ENCODE measurements around the gene PAPSS2. TPM values are rescaled to one million over a fixed set of nuclear protein-coding genes. Genes with fewer than 3 reads are reported as not detected.

Gene PAPSS2
- total RNA-seq, 1 experiment from 2014 or later = 22.1 TPM

- TF ChIP-seq ZNF416 (CRISPR knock-in tag; IDR thresholded peaks at IDR 0.05) = no peak
Measured at GRCh38 chr10:87716348-87716670, 56.6 kb downstream of the PAPSS2 start (continued).

- H3K4me3 Mint-ChIP-seq = no peak overlapping the region
- H3K27me3 Mint-ChIP-seq (ENCODE audit: low read depth) = no peaks in the 10 kb centered on the region
- H3K27ac Mint-ChIP-seq = no peak overlapping the region
- H3K4me1 Mint-ChIP-seq = peaks cover 9% of the 10 kb centered on the region
- CTCF ChIA-PET = no interaction called here
- no peaks in the 10 kb centered on the region for H3K9me3 Mint-ChIP-seq
- ATAC-seq (no peak), DNase-seq (ENCODE audit: low spot score) (no peak)
- H3K36me3 Mint-ChIP-seq = peaks cover 15% of the 10 kb centered on the region
- POLR2A ChIA-PET = no interaction called here
- TF ChIP-seq ZNF121 (CRISPR knock-in tag; IDR thresholded peaks at IDR 0.05) = no peak
- TF ChIP-seq NFE2L1 (CRISPR knock-in tag; IDR thresholded peaks at IDR 0.05) = no peak
- no peak for TF ChIP-seq ATF1 (CRISPR knock-in tag; IDR thresholded peaks at IDR 0.05)
- TF ChIP-seq PRDM15 (CRISPR knock-in tag; IDR thresholded peaks at IDR 0.05) = no peak
- no peak for TF ChIP-seq E2F1 (CRISPR knock-in tag; IDR thresholded peaks at IDR 0.05)
- no peak for TF ChIP-seq ZNF416 (CRISPR knock-in tag; IDR thresholded peaks at IDR 0.05)
- TF ChIP-seq E2F5 (CRISPR knock-in tag; IDR thresholded peaks at IDR 0.05) = no peak
- no peak for TF ChIP-seq IRF1 (CRISPR knock-in tag; IDR thresholded peaks at IDR 0.05)
- TF ChIP-seq SP1 (CRISPR knock-in tag; conservative IDR thresholded peaks at IDR 0.05) = no peak
- no peak for TF ChIP-seq NR3C1 (CRISPR knock-in tag; conservative IDR thresholded peaks at IDR 0.05; ENCODE audit: low read depth)
- no peak for TF ChIP-seq FOXP4 (CRISPR knock-in tag; IDR thresholded peaks at IDR 0.05)
- TF ChIP-seq ZBTB21 (CRISPR knock-in tag; IDR thresholded peaks at IDR 0.05; ENCODE audit: borderline replicate concordance) = no peak
- no peak for TF ChIP-seq CBFB (CRISPR knock-in tag; IDR thresholded peaks at IDR 0.05; ENCODE audit: low read depth)
- TF ChIP-seq GTF2I (CRISPR knock-in tag; conservative IDR thresholded peaks at IDR 0.05) = no peak
- TF ChIP-seq NR2C2 (CRISPR knock-in tag; IDR thresholded peaks at IDR 0.05) = no peak
- no peak for TF ChIP-seq PRRX2 (CRISPR knock-in tag; IDR thresholded peaks at IDR 0.05)
- no peak for TF ChIP-seq NFATC4 (CRISPR knock-in tag; IDR thresholded peaks at IDR 0.05)
- no peak for TF ChIP-seq PREB (CRISPR knock-in tag; IDR thresholded peaks at IDR 0.05; ENCODE audit: borderline replicate concordance)
- TF ChIP-seq ZNF232 (CRISPR knock-in tag; IDR thresholded peaks at IDR 0.05) = no peak
Measured at GRCh38 chr10:87720665-87721064, 61.0 kb downstream of the PAPSS2 start.

Measured in WTC11 (cell line).